GM12892 (cell line): Measurements from ENCODE around the gene ZFHX3.

Experiments used
- POLR2A ChIP-seq: IDR thresholded peaks from 2 replicates; pipeline ENCODE4 v1.6.1; 2011; ENCODE audit warnings: low read depth, low read length, control low read depth
- POLR2AphosphoS5 ChIP-seq: IDR thresholded peaks from 2 replicates; pipeline ENCODE4 v1.6.1; 2011; ENCODE audit warnings: low read depth, low read length, control low read depth
- TAF1 ChIP-seq: IDR thresholded peaks from 2 replicates; pipeline ENCODE4 v1.6.1; 2011; ENCODE audit warnings: low read depth, mild to moderate bottlenecking, control low read depth, low read length, borderline replicate concordance

GRCh38 chr16:72787130-72787513 is 260.8 kb downstream of the ZFHX3 start:
- TF ChIP-seq POLR2A = no peak
- no peak for TF ChIP-seq POLR2AphosphoS5
- no peak for TF ChIP-seq TAF1
